Loucy (cell line): ENCODE data around the gene PDE4A.

ENCODE experiments used
- H2AFZ ChIP-seq: fragments of 200-600 bp; sonication (generic); 2 replicates; pipeline ENCODE4 v1.6.0; 2016; ENCODE audit warnings: antibody characterized with exemption, mild to moderate bottlenecking, low read length, moderate library complexity
- H3F3A ChIP-seq: fragments of 200-600 bp; 2 replicates; pipeline ENCODE4 v1.6.0; 2016; ENCODE audit warnings: antibody characterized with exemption, low read depth, mild to moderate bottlenecking
- H3K27me3 ChIP-seq: fragments of 200-600 bp; sonication (generic); 2 replicates; pipeline ENCODE4 v1.6.1; 2014; ENCODE audit warnings: low read length, mild to moderate bottlenecking; ENCODE audit not compliant: insufficient read depth, poor library complexity, severe bottlenecking
- H3K36me3 ChIP-seq: fragments of 200-600 bp; sonication (generic); 2 replicates; pipeline ENCODE4 v1.6.1; 2016; ENCODE audit warnings: low read length; ENCODE audit not compliant: insufficient read depth
- H3K4me1 ChIP-seq: fragments of 200-600 bp; sonication (generic); 2 replicates; pipeline ENCODE4 v1.5.1; 2014; ENCODE audit warnings: low read length, mild to moderate bottlenecking; ENCODE audit not compliant: insufficient read depth, poor library complexity, severe bottlenecking
- H3K4me2 ChIP-seq: fragments of 200-600 bp; sonication (generic); 2 replicates; pipeline ENCODE4 v1.6.0; 2014; ENCODE audit warnings: antibody characterized with exemption, low read length, low read depth, mild to moderate bottlenecking; ENCODE audit not compliant: poor library complexity, severe bottlenecking
- H3K4me3 ChIP-seq: fragments of 200-600 bp; sonication (generic); 2 replicates; pipeline ENCODE4 v1.5.1; 2014; ENCODE audit warnings: low read length, mild to moderate bottlenecking, mixed read lengths; ENCODE audit not compliant: poor library complexity, severe bottlenecking
- H3K79me2 ChIP-seq: fragments of 200-600 bp; sonication (generic); 2 replicates; pipeline ENCODE4 v1.6.1; 2014; ENCODE audit warnings: low read length; ENCODE audit not compliant: insufficient read depth
- H3K9ac ChIP-seq: fragments of 200-600 bp; sonication (generic); 2 replicates; pipeline ENCODE4 v1.6.0; 2014; ENCODE audit warnings: mild to moderate bottlenecking, low read depth, low read length, moderate library complexity; ENCODE audit not compliant: poor library complexity, severe bottlenecking
- H3K9me2 ChIP-seq: fragments of 200-600 bp; sonication (generic); replicated peaks from 2 replicates; pipeline ENCODE4 v1.6.1; 2016; ENCODE audit warnings: low read depth, low read length, mixed read lengths
- H3K9me3 ChIP-seq: fragments of 200-600 bp; sonication (generic); 2 replicates; pipeline ENCODE4 v1.6.1; 2014; ENCODE audit warnings: mild to moderate bottlenecking, antibody characterized with exemption, low read length, low read depth; ENCODE audit not compliant: insufficient read depth
- H4K20me1 ChIP-seq: fragments of 200-600 bp; sonication (generic); 2 replicates; pipeline ENCODE4 v1.6.0; 2014; ENCODE audit warnings: antibody characterized with exemption, low read length, mild to moderate bottlenecking; ENCODE audit not compliant: insufficient read depth, poor library complexity, severe bottlenecking
- CTCF ChIP-seq: fragments of 200-600 bp; sonication (generic); conservative IDR thresholded peaks from 2 replicates; pipeline ENCODE4 v1.5.1; 2014; ENCODE audit warnings: mild to moderate bottlenecking, antibody characterized with exemption, low read length
- EZH2phosphoT487 ChIP-seq: fragments of 200-600 bp; IDR thresholded peaks from 2 replicates; pipeline ENCODE4 v1.6.1; 2018; ENCODE audit warnings: antibody characterized with exemption, mild to moderate bottlenecking, moderate library complexity, borderline replicate concordance

Gene PDE4A

GRCh38 chr19:10471909-10472308 lies 51.6 kb downstream of the PDE4A start:
- TF ChIP-seq CTCF (peak; percentile 67), EZH2phosphoT487 (no peak)
- no peak overlapping the region for H2AFZ ChIP-seq
- H3K4me2 ChIP-seq, result no peak overlapping the region
- H3K36me3 ChIP-seq, result no peaks in the 10 kb centered on the region
- no peaks in the 10 kb centered on the region for H3K9me2 ChIP-seq
- H4K20me1 ChIP-seq, result no peaks in the 10 kb centered on the region
- no peak overlapping the region for H3K9ac ChIP-seq
- no peaks in the 10 kb centered on the region for H3F3A ChIP-seq
- H3K4me3 ChIP-seq, result no peak overlapping the region
- H3K9me3 ChIP-seq, result no peaks in the 10 kb centered on the region
- no peaks in the 10 kb centered on the region for H3K27me3 ChIP-seq
- peaks cover 7% of the 10 kb centered on the region for H3K4me1 ChIP-seq
- no peaks in the 10 kb centered on the region for H3K79me2 ChIP-seq

- H3K4me3 ChIP-seq, result no peak overlapping the region
- no peak overlapping the region for H2AFZ ChIP-seq
- no peaks in the 10 kb centered on the region for H3K36me3 ChIP-seq
- H3K27me3 ChIP-seq, result no peaks in the 10 kb centered on the region
- H3K9me3 ChIP-seq, result no peaks in the 10 kb centered on the region
- peaks cover 7% of the 10 kb centered on the region for H3K4me1 ChIP-seq
- no peak overlapping the region for H3K9ac ChIP-seq
- H3F3A ChIP-seq, result no peaks in the 10 kb centered on the region
- no peaks in the 10 kb centered on the region for H3K79me2 ChIP-seq
- no peaks in the 10 kb centered on the region for H3K9me2 ChIP-seq
- no peak overlapping the region for H3K4me2 ChIP-seq
- TF ChIP-seq EZH2phosphoT487, result no peak
- no peak for TF ChIP-seq CTCF
- no peaks in the 10 kb centered on the region for H4K20me1 ChIP-seq
Measured at GRCh38 chr19:10473192-10473591, 52.9 kb downstream of the PDE4A start.

GRCh38 chr19:10474962-10475451 lies 54.7 kb downstream of the PDE4A start:
- Histone ChIP-seq H3K79me2 (no peaks in the 10 kb centered on the region), H3K36me3 (no peaks in the 10 kb centered on the region), H3K9me3 (no peaks in the 10 kb centered on the region), H3K4me1 (peaks cover 7% of the 10 kb centered on the region), H3K9ac (no peak overlapping the region), H3K4me3 (no peak overlapping the region), H3K4me2 (no peak overlapping the region), H4K20me1 (no peaks in the 10 kb centered on the region), H2AFZ (peak overlapping the region; percentile 10), H3K9me2 (no peaks in the 10 kb centered on the region), H3F3A (no peaks in the 10 kb centered on the region), H3K27me3 (no peaks in the 10 kb centered on the region)
- no peak for TF ChIP-seq CTCF
